K562 (cell line): ENCODE data around the gene ATP2A3. TPM values are rescaled to one million over a fixed set of nuclear protein-coding genes. Genes with fewer than 3 reads are reported as not detected.

ENCODE experiments used
- ATAC-seq: fragments of 200-7000 bp; cut with Tn5 transposase; 3 replicates; pipeline ENCODE4 v1.9.1; 2020; ENCODE audit warnings: moderate library complexity
- BruUV-seq: library from RNA; stranded (reverse); fragments of 400-500 nt; replicated peaks from 2 replicates; lab custom pipeline; 2021; lab: Mats Ljungman, UMichigan
- CTCF ChIA-PET: fragments of 300-600 bp; formaldehyde crosslinking; extraction: SDS; loops from one replicate; lab custom pipeline; 2021; ENCODE audit warnings: low intra/inter-chr PET ratio; lab: Yijun Ruan, JAX
- POLR2A ChIA-PET: fragments of 300-600, 350-650 bp; sonication (Branson Sonifier 250); formaldehyde crosslinking; extraction: SDS; loops from one replicate; lab custom pipeline; 2021; ENCODE audit warnings: antibody characterized with exemption, inconsistent platforms; lab: Yijun Ruan, JAX
- DNase-seq, 4 experiments: peaks; one replicate each; pipeline versions ENCODE4 v3.0.0 to v3.0.0-alpha.2; 2011 to 2018; ENCODE audit warnings: low spot score in 3 of 4, mixed read lengths in 3 of 4; ENCODE audit errors: extremely low read depth in 1 of 4
- FAIRE-seq: peaks from 2 replicates; lab custom pipeline; 2011; peaks lifted over from hg19 to GRCh38; lab: Jason Lieb, UNC
- H2AFZ ChIP-seq: 2 replicates; pipeline ENCODE4 v1.6.0; 2011; ENCODE audit warnings: low read depth, low read length, control low read depth, inconsistent platforms
- H3K27ac ChIP-seq: fragments of 200-600 bp; 3 replicates; pipeline ENCODE4 v1.8.0; 2011; ENCODE audit warnings: low read depth, mild to moderate bottlenecking, control low read depth, inconsistent platforms, low read length, moderate library complexity, mixed read lengths; ENCODE audit errors: extremely low read depth
- H3K27me3 ChIP-seq, 2 experiments: fragments of 300-600 bp in 1 of 2; 2 replicates in 1 of 2; 3 replicates in 1 of 2; pipeline versions ENCODE4 v1.6.0 to v1.8.0; 2011; ENCODE audit warnings: inconsistent platforms in 2 of 2, low read length in 2 of 2, mild to moderate bottlenecking in 1 of 2, mixed read lengths in 1 of 2, moderate library complexity in 1 of 2; ENCODE audit not compliant: control insufficient read depth in 2 of 2, insufficient read depth in 2 of 2
- H3K36me3 ChIP-seq: fragments of 300-600 bp; 3 replicates; pipeline ENCODE4 v1.8.0; 2011; ENCODE audit warnings: mild to moderate bottlenecking, low read length, inconsistent platforms; ENCODE audit not compliant: control insufficient read depth, insufficient read depth
- H3K4me1 ChIP-seq, 2 experiments: fragments of 200-600 bp in 1 of 2; replicated peaks in 1 of 2; 2 replicates in 1 of 2; 3 replicates in 1 of 2; pipeline versions ENCODE4 v1.5.1 to v1.8.0; 2011; ENCODE audit warnings: inconsistent platforms in 2 of 2, low read length in 2 of 2, mild to moderate bottlenecking in 1 of 2, mixed read lengths in 1 of 2, moderate library complexity in 1 of 2; ENCODE audit not compliant: control insufficient read depth in 2 of 2, insufficient read depth in 2 of 2
- H3K4me2 ChIP-seq: 2 replicates; pipeline ENCODE4 v1.6.1; 2011; ENCODE audit warnings: low read length, control low read depth, inconsistent platforms, mixed read lengths; ENCODE audit not compliant: insufficient read depth
- H3K4me3 ChIP-seq: fragments of 200-600 bp; sonication (generic), shearing (Covaris generic); 2 replicates; pipeline ENCODE4 v1.5.1; 2016; ENCODE audit warnings: control low read depth, inconsistent platforms
- H3K79me2 ChIP-seq: fragments of 200-600 bp; 3 replicates; pipeline ENCODE4 v1.8.0; 2011; ENCODE audit warnings: low read length, inconsistent platforms; ENCODE audit not compliant: control insufficient read depth, insufficient read depth
- H3K9ac ChIP-seq, 2 experiments: 2 replicates each; pipeline versions ENCODE4 v1.6.0 to v1.6.1; 2011; ENCODE audit warnings: low read depth in 2 of 2, low read length in 2 of 2, control low read depth in 1 of 2, inconsistent platforms in 1 of 2, mild to moderate bottlenecking in 1 of 2, mixed read lengths in 1 of 2; ENCODE audit not compliant: insufficient read depth in 1 of 2
- H3K9me1 ChIP-seq: one replicate; pipeline ENCODE4 v1.6.0; 2011; ENCODE audit warnings: inconsistent platforms, mild to moderate bottlenecking, low read length, moderate library complexity; ENCODE audit not compliant: control insufficient read depth, insufficient read depth
- H3K9me3 ChIP-seq: replicated peaks from 2 replicates; pipeline ENCODE4 v1.5.1; 2011; ENCODE audit warnings: low read depth, low read length, inconsistent platforms; ENCODE audit not compliant: control insufficient read depth, insufficient read depth
- H4K20me1 ChIP-seq: replicated peaks from 2 replicates; pipeline ENCODE4 v1.6.1; 2011; ENCODE audit warnings: low read length, inconsistent platforms, mixed read lengths; ENCODE audit not compliant: control insufficient read depth, insufficient read depth
- AFF4 ChIP-seq: sonication (generic); formaldehyde crosslinking; IDR thresholded peaks from 2 replicates; pipeline ENCODE4 v1.8.0; 2023; ENCODE audit warnings: mild to moderate bottlenecking, missing genetic modification reagents
- DNMT1 ChIP-seq: fragments of 450-650 bp; IDR thresholded peaks from 2 replicates; pipeline ENCODE4 v1.6.1; 2016; ENCODE audit warnings: antibody characterized with exemption, mild to moderate bottlenecking
- FOSL1 ChIP-seq: fragments of 200-800 bp; sonication (Bioruptor generic); conservative IDR thresholded peaks from 2 replicates; pipeline ENCODE4 v1.6.1; 2016; ENCODE audit warnings: missing genetic modification characterization, missing compliant biosample characterization
- PRDM10 ChIP-seq: fragments of 450-650 bp; IDR thresholded peaks from 2 replicates; pipeline ENCODE4 v1.6.1; 2018; ENCODE audit not compliant: partially characterized antibody
- RBM34 ChIP-seq: fragments of 200-400 bp; formaldehyde crosslinking; IDR thresholded peaks from 2 replicates; pipeline ENCODE4 v1.6.1; 2018; ENCODE audit warnings: low read length, borderline replicate concordance; ENCODE audit not compliant: insufficient read depth
- SAFB ChIP-seq: fragments of 200-400 bp; formaldehyde crosslinking; IDR thresholded peaks from 2 replicates; pipeline ENCODE4 v1.6.1; 2017; ENCODE audit warnings: low read depth, low read length, borderline replicate concordance
- SMC3 ChIP-seq: conservative IDR thresholded peaks from 2 replicates; pipeline ENCODE4 v1.6.1; 2011; ENCODE audit warnings: low read depth, low read length, improper control_type of control experiment; ENCODE audit not compliant: insufficient read depth
- STAT5B ChIP-seq: fragments of 250-450 bp; sonication (Bioruptor Pico); IDR thresholded peaks from 2 replicates; pipeline ENCODE4 v1.8.0; 2021; ENCODE audit warnings: mild to moderate bottlenecking, inconsistent platforms
- SUPT5H ChIP-seq: fragments of 450-650 bp; IDR thresholded peaks from 2 replicates; pipeline ENCODE4 v1.6.1; 2016
- THAP12 ChIP-seq: fragments of 250-450 bp; sonication (Bioruptor Pico); IDR thresholded peaks from 2 replicates; pipeline ENCODE4 v1.9.0; 2021; ENCODE audit warnings: mild to moderate bottlenecking, inconsistent platforms
- THRA ChIP-seq: fragments of 450-650 bp; IDR thresholded peaks from 2 replicates; pipeline ENCODE4 v1.6.1; 2017; ENCODE audit warnings: mild to moderate bottlenecking, moderate library complexity
- ZFPM2 ChIP-seq: fragments of 250-450 bp; sonication (Bioruptor Pico); IDR thresholded peaks from 2 replicates; pipeline ENCODE4 v1.5.1; 2022; ENCODE audit warnings: mild to moderate bottlenecking
- WGBS: fragments of 100-300 bp; shearing (Covaris generic); methylation state at CpG from one replicate; pipeline ENCODE4 v1.1.6; 2016; ENCODE audit warnings: low coverage, mixed read lengths; ENCODE audit not compliant: insufficient coverage; ENCODE audit errors: missing lambda C conversion rate; 5-methylcytosine and 5-hydroxymethylcytosine counted together
- in situ Hi-C: fragments of 300-500 bp; cut with MboI; formaldehyde crosslinking; loops from 4 replicates; pipeline ENCODE4 v1.15.0; 2018; ENCODE audit warnings: inconsistent platforms, mixed read lengths
- intact Hi-C: fragments of 100-400 bp; cut with micrococcal nuclease; formaldehyde crosslinking; loops from 2 replicates; pipeline ENCODE4 v1.14.2; 2022
- polyA plus RNA-seq, 8 experiments: library from polyadenylated mRNA; depleted of rRNA in 4 of 8; stranded (reverse) in 5 of 8; unstranded in 3 of 8; fragments of >200 nt; fragmentation: Nextera tagmentation in 2 of 8; fragmentation: Illumina TruSeq in 1 of 8; extraction: Ambion mirVana in 2 of 8; extraction: Trizol in 1 of 8; gene quantifications; 2 replicates each; pipeline versions ENCODE4 v1.2.1 to v1.2.3, GENCODE V29; 2011 to 2014; ENCODE audit warnings: inconsistent platforms in 1 of 8, missing spikeins in 1 of 8
- total RNA-seq, 7 experiments: library from RNA; depleted of rRNA in 6 of 7; stranded (reverse); fragments of >200 nt in 6 of 7; fragmentation: Illumina TruSeq in 2 of 7; extraction: Trizol in 2 of 7; gene quantifications; 2 replicates each; pipeline versions ENCODE4 v1.2.1 to v1.2.3, GENCODE V29; 2011 to 2021; ENCODE audit warnings: low replicate concordance in 1 of 7

ATP2A3 gene
- total and polyA plus RNA-seq, 9 of the 15 experiments (the other 6 are each of a cell fraction or from before 2014, with no cell fraction given) = 0.65 to 103 (median 31.3) TPM

GRCh38 chr17:3986939-3987335, 22.7 kb upstream of the ATP2A3 start:
- CTCF ChIA-PET = no interaction called here
- Histone ChIP-seq H3K9me1 (no peaks in the 10 kb centered on the region), H3K9ac (no peak overlapping the region; a peak in 1 of 4 replicates), H3K4me1 (peaks cover 8 to 37% of the 10 kb centered on the region in 2 experiments; a peak in 4 of 5 replicates), H2AFZ (no peak overlapping the region), H3K79me2 (no peaks in the 10 kb centered on the region), H3K4me3 (no peak overlapping the region), H3K36me3 (no peaks in the 10 kb centered on the region), H3K9me3 (no peaks in the 10 kb centered on the region), H3K27me3 (no peaks in the 10 kb centered on the region), H3K27ac (no peak overlapping the region), H4K20me1 (no peaks in the 10 kb centered on the region), H3K4me2 (no peak overlapping the region)
- WGBS = 57% methylated on average over 3 of the region's 8 CpGs
- ATAC-seq (no peak), FAIRE-seq (no peak), DNase-seq (no peak)
- intact Hi-C loops (no loop called here), in situ Hi-C loops (no loop called here)
- BruUV-seq = no TSS peak
- POLR2A ChIA-PET = interaction anchor here (0.6 to 1.1 kb wide), 2 partner anchors 16 to 308 kb away, joined by 3 to 4 read pairs; no protein-coding TSS in a partner anchor
- TF ChIP-seq SAFB = no peak
- TF ChIP-seq AFF4 (CRISPR knock-in tag) = no peak
- TF ChIP-seq PRDM10 = no peak
- no peak for TF ChIP-seq FOSL1
- no peak for TF ChIP-seq ZFPM2 (CRISPR knock-in tag)
- no peak for TF ChIP-seq STAT5B (CRISPR knock-in tag)
- TF ChIP-seq SMC3 = no peak
- TF ChIP-seq DNMT1 = no peak
- no peak for TF ChIP-seq SUPT5H
- no peak for TF ChIP-seq THRA
- TF ChIP-seq RBM34 = no peak
- TF ChIP-seq THAP12 = no peak
